ENCODE results near the gene GLIS1.

Gene GLIS1

DNA sequence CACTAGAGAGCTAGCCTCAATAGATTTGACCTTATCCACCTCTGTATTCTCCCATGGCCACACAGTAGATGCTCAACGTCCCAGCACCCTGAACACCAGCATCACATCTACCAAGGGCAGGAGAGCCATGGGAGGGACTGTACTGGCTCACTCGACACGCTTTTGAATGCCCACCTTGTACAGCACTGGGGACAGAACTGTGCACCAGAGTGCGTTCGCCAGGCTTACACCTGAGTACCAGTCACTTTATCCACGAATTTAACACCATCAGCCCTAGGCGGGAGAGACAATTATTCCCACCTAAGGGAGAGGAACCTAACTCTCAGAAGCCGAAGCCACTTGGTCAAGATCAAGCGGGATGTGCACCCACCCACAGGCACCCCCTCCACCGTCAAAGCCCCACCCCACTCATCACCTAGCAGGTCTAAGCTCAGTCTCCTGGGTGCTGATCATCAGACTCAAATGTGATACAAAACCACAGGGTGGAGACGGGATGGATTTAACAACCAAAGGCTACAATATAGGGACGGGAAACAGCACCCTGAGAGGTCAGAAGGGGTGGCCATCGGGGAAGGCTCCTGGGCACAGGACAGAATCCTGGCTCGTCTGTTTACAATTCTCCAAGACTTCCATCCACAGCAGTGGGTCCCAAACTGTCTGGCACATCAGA lies 110.5 kb downstream of the GLIS1 start:
- Histone ChIP-seq H3K4me3 (ENCODE audit: low read length) (no peak overlapping the region), H4K20me1 (ENCODE audit: control insufficient read depth, insufficient read depth, low read depth, low read length) (no peaks in the 10 kb centered on the region), H3K9me3 (ENCODE audit: control insufficient read depth, insufficient read depth, low read length) (no peaks in the 10 kb centered on the region)

GRCh38 chr1:53627666-53628065 lies 111.3 kb downstream of the GLIS1 start:
- no peaks in the 10 kb centered on the region for H4K20me1 ChIP-seq (ENCODE audit: control insufficient read depth, insufficient read depth, low read depth, low read length)
- no peak overlapping the region for H3K4me2 ChIP-seq (ENCODE audit: low read length)
- no peaks in the 10 kb centered on the region for H3K9me3 ChIP-seq (ENCODE audit: control insufficient read depth, insufficient read depth, low read length)
- no peaks in the 10 kb centered on the region for H3K4me1 ChIP-seq (ENCODE audit: control insufficient read depth, low read length)
- H3F3A ChIP-seq (ENCODE audit: control insufficient read depth, insufficient read depth): no peaks in the 10 kb centered on the region
- H3K36me3 ChIP-seq (ENCODE audit: control insufficient read depth, low read length): no peaks in the 10 kb centered on the region
- no peak overlapping the region for H3K4me3 ChIP-seq (ENCODE audit: low read length)
- H3K27ac ChIP-seq (ENCODE audit: low read depth, low read length): no peak overlapping the region
- no peaks in the 10 kb centered on the region for H3K9me2 ChIP-seq (replicated peaks; ENCODE audit: control insufficient read depth, low read length)
- no peaks in the 10 kb centered on the region for H3K79me2 ChIP-seq (ENCODE audit: control insufficient read depth, low read length)
- no peak for TF ChIP-seq EZH2phosphoT487 (IDR thresholded peaks at IDR 0.05; ENCODE audit: borderline replicate concordance, low read length)
- TF ChIP-seq, protein P1, sequence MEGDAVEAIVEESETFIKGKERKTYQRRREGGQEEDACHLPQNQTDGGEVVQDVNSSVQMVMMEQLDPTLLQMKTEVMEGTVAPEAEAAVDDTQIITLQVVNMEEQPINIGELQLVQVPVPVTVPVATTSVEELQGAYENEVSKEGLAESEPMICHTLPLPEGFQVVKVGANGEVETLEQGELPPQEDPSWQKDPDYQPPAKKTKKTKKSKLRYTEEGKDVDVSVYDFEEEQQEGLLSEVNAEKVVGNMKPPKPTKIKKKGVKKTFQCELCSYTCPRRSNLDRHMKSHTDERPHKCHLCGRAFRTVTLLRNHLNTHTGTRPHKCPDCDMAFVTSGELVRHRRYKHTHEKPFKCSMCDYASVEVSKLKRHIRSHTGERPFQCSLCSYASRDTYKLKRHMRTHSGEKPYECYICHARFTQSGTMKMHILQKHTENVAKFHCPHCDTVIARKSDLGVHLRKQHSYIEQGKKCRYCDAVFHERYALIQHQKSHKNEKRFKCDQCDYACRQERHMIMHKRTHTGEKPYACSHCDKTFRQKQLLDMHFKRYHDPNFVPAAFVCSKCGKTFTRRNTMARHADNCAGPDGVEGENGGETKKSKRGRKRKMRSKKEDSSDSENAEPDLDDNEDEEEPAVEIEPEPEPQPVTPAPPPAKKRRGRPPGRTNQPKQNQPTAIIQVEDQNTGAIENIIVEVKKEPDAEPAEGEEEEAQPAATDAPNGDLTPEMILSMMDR (IDR thresholded peaks at IDR 0.05; ENCODE audit: low read depth, low read length, poor library complexity, severe bottlenecking): no peak
- peaks cover 3% of the 10 kb centered on the region; the same call in 1 of the 2 replicates for H3K27me3 ChIP-seq (ENCODE audit: control insufficient read depth, low read length)

More for the DNA sequence above, 110.5 kb downstream of the GLIS1 start:
- Histone ChIP-seq H3K9me2 (replicated peaks; ENCODE audit: control insufficient read depth, low read length) (no peaks in the 10 kb centered on the region), H3F3A (ENCODE audit: control insufficient read depth, insufficient read depth) (no peaks in the 10 kb centered on the region), H3K4me2 (ENCODE audit: low read length) (no peak overlapping the region), H3K27ac (ENCODE audit: low read depth, low read length) (no peak overlapping the region), H3K4me1 (ENCODE audit: control insufficient read depth, low read length) (no peaks in the 10 kb centered on the region), H3K79me2 (ENCODE audit: control insufficient read depth, low read length) (no peaks in the 10 kb centered on the region), H3K27me3 (ENCODE audit: control insufficient read depth, low read length) (peaks cover 3% of the 10 kb centered on the region; the same call in 1 of the 2 replicates), H3K36me3 (ENCODE audit: control insufficient read depth, low read length) (no peaks in the 10 kb centered on the region)
- TF ChIP-seq EZH2phosphoT487 (IDR thresholded peaks at IDR 0.05; ENCODE audit: borderline replicate concordance, low read length): no peak
- TF ChIP-seq, protein P1 (IDR thresholded peaks at IDR 0.05; ENCODE audit: low read depth, low read length, poor library complexity, severe bottlenecking): no peak

- TF ChIP-seq, protein P1 (IDR thresholded peaks at IDR 0.05; ENCODE audit: low read depth, low read length, poor library complexity, severe bottlenecking): no peak
- TF ChIP-seq EZH2phosphoT487 (IDR thresholded peaks at IDR 0.05; ENCODE audit: borderline replicate concordance, low read length): no peak
- Histone ChIP-seq H3K9me2 (replicated peaks; ENCODE audit: control insufficient read depth, low read length) (no peaks in the 10 kb centered on the region), H3K4me2 (ENCODE audit: low read length) (no peak overlapping the region), H3K36me3 (ENCODE audit: control insufficient read depth, low read length) (no peaks in the 10 kb centered on the region), H4K20me1 (ENCODE audit: control insufficient read depth, insufficient read depth, low read depth, low read length) (no peaks in the 10 kb centered on the region), H3K27ac (ENCODE audit: low read depth, low read length) (no peak overlapping the region), H3K4me1 (ENCODE audit: control insufficient read depth, low read length) (no peaks in the 10 kb centered on the region), H3K79me2 (ENCODE audit: control insufficient read depth, low read length) (no peaks in the 10 kb centered on the region), H3K9me3 (ENCODE audit: control insufficient read depth, insufficient read depth, low read length) (no peaks in the 10 kb centered on the region), H3F3A (ENCODE audit: control insufficient read depth, insufficient read depth) (no peaks in the 10 kb centered on the region), H3K4me3 (ENCODE audit: low read length) (no peak overlapping the region), H3K27me3 (ENCODE audit: control insufficient read depth, low read length) (peaks cover 3% of the 10 kb centered on the region; the same call in 1 of the 2 replicates)
Observed at GRCh38 chr1:53627031-53627430, 111.9 kb downstream of the GLIS1 start.

All from DOHH2 (cell line).